Activated CD8-positive, alpha-beta memory T cell treated with anti-CD3 and anti-CD28 coated beads for 1 hour (primary cell): ENCODE measurements around the gene ZBTB16.

Experiments used
- DNase-seq, 2 donors: peaks; one replicate each; pipeline ENCODE4 v3.0.0-alpha.2; 2020; ENCODE audit warnings: low read depth in 1 of 2; ENCODE audit errors: extremely low read depth in 1 of 2

The ZBTB16 gene

DNA sequence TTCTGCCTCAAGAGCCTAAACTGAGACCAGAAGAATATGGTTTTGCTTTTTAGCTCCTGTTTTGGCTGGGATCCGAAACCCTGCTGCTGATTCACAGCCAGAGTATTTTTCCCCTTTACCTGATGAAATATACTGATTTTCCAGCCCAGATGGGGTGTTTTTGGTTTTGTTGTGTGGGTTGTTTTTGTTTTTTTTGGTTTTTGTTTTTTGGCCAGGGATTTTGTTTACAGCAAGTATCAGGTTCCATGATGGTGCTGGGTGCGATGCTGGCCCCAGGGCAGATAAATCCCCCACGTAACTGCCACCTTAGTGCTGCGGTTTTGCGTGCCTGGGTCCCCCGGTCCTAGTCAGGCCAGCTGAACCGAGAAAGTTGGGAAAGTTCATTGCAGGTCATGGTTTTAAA is 103.7 kb downstream of the ZBTB16 start:
- no peak for DNase-seq

DNA sequence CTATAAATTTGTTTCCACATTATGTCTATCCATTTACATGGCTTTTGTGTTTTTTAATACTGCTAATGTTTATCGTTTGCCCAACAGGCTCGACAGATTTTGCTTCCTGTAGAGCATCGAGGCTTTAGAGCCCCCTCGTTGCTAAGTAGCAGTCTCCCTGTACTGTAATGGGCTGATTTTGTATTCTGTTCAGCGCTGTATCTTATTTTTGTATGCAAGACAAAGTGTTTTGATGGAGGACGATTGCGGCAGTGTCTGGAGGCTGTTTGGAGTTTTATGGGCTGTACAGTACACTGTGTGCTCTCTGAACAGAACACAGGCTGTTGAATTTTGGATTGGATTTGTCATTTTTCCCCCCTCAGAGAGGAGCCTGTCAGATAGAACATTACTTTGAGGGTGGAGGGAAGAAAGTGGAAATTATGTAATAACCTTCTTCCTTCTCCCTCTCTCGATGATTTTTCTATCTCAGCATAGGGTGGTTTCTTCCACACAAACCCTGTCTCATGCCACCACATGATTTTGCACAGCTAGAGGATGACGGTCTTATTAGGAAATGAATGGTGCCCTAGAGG is 104.4 kb downstream of the ZBTB16 start:
- DNase-seq: no peak

- DNase-seq: no peak
Observed at GRCh38 chr11:114164546-114164945, 105.0 kb downstream of the ZBTB16 start.

DNA sequence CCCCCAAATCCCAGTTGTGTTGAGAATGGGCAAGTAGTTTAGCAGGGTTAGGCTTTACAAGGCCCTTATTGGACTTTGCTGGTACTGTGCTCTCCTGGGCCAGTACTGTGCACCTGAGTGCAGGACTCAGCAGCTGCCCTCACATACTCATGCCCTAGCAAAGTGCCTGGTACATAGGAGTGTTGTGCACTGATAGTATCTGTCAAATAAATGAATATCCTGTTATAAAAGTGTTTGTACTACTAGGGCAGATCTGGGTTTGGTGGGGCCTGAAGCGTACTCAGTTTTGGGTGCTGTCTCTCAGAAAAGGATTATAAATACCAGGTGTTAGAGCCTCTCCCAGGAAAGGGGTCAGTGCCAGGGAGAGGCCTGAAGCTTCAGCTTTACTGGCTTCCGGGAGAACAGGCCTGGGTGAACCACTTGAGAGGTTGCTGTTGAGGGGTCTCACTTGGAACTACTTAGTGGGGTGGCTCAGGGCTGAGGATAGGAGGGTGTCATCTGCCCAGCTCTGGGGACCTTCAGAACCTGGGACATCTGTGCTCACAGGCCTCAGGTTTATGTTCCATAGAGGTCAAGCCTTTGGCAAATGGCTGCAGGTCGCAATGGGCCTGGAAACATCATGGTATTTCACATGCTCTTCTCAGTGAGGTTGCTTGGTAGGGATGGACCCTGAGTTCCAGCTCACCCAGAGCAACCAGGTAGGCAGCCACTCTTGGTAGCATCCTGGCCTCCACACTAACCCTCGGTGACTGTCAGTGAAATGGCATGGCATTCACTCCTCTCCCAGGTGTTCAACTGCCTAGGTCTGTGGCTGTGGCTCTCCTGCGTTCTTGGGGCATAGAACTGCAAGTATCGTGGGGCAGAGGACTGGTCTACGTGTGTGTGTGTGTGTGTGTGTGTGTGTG is 106.1 kb downstream of the ZBTB16 start:
- DNase-seq: no peak

DNA sequence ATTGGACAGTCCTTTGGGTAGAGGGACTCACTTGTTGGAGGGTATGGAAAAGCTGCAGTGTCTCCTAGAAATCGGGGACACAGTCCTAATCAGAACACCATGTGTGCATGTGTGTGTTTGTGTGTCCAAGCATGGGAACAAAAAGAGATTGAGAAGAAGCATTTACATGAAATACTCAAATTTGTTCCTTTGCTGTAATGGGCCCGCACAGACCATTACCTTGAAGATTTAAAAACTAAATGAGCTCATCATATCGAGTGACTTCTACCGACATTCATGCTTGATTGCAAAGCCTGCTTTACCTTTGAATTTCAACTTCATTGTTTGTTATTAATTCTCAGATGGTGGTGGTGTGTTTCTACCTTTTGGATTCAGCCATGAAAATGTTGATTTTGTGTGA is 106.9 kb downstream of the ZBTB16 start:
- DNase-seq: no peak

GRCh38 chr11:114166897-114167323 is 107.4 kb downstream of the ZBTB16 start:
- DNase-seq: no peak

DNA sequence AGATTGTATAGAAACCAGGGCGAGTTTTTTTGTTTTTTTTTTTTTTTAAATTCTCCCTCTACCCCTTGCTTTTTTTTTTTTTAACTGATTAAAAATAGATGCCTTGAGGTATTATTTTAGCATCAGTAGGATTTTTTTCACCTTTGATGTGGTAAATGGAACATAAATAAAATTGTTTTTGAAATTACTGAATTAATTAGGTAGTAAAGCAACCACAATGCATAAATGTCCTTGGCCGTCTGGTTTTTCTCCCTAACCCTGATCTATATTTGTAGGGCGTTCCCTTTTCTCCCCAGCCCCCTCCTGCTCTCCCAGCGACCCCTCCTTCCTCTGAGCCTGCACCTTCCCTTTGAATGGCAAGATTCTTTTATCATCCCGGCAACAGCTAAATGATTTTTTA is 107.8 kb downstream of the ZBTB16 start:
- DNase-seq: no peak

GRCh38 chr11:114167771-114168448 is 108.4 kb downstream of the ZBTB16 start:
- DNase-seq: no peak

GRCh38 chr11:114168691-114169090 is 109.2 kb downstream of the ZBTB16 start:
- no peak for DNase-seq

DNA sequence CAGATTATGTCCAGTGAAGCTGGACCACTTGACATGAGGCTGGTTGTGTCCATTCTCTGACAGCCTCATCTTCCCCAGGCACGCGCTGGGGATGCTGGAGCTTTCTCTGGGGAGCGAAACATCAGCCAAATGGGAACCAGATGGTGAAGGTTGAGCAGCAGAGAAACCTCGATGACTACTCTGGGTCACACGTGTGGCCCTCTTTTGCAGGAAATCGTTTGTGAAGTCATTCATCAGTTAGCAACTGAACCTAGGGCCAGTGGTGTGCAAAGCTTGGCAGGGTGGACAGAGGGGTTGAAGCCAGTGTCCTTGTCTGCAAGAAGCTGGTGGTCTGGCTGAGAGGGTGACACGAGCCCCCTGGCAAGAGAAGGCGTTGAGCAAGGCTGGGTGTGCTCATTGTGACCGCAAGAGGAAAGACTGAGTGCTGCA is 109.8 kb downstream of the ZBTB16 start:
- no peak for DNase-seq

- DNase-seq: no peak
Observed at GRCh38 chr11:114169821-114170220, 110.3 kb downstream of the ZBTB16 start.

DNA sequence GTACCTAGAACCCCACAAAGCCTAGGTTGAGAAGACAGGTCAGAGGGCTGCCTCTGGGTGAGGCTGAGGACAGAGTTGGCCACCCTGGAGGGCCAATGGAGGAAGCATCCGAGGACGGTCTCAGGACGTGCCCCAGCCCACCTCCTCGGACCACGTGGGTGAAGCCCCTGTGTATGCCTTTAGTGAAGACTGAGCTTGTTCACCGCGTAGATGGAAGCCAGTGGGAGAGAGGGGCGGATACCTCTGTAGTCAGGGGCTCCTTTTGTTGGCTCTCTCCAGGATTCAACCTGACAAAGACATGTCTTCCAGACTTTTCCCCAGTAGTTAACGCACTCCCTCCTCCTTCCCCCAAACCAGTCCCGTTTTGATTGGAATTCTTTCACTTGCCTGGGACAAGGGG is 110.7 kb downstream of the ZBTB16 start:
- no peak for DNase-seq

GRCh38 chr11:114171257-114172054 is 111.9 kb downstream of the ZBTB16 start:
- no peak for DNase-seq

GRCh38 chr11:114172055-114172861 is 112.7 kb downstream of the ZBTB16 start:
- DNase-seq: no peak

DNA sequence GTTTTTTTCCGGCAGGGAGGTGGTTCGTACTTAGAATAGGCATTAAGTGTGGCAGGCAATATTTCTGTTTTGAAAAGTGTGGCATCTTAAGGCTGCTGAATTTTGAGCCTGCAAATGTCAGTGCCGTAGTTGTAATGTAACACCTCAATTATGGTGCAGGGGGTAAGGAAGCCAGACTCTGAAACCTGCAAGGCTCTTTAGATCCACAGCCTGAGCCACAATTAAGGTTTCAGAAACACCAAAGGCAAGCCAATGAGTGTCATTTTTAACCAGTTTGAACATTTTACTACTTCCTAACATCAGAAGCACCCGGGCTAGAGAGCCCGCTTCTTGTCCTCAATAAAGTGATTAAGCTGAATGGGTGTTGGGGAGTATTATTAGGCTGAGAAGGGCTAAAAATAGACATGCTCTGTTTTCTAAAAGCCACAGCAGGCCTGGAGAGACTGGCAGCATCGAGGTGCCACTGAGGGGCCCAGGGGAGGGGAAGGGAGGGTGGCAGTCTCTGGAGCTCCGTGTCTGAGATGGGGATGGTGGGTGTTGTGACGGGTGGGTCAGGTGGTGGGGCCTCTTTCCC is 113.4 kb downstream of the ZBTB16 start:
- DNase-seq: no peak

- DNase-seq: no peak
Observed at GRCh38 chr11:114173843-114174242, 114.3 kb downstream of the ZBTB16 start.

GRCh38 chr11:114174712-114175495 is 115.4 kb downstream of the ZBTB16 start:
- DNase-seq: no peak

GRCh38 chr11:114175706-114176105 is 116.2 kb downstream of the ZBTB16 start:
- DNase-seq: no peak

DNA sequence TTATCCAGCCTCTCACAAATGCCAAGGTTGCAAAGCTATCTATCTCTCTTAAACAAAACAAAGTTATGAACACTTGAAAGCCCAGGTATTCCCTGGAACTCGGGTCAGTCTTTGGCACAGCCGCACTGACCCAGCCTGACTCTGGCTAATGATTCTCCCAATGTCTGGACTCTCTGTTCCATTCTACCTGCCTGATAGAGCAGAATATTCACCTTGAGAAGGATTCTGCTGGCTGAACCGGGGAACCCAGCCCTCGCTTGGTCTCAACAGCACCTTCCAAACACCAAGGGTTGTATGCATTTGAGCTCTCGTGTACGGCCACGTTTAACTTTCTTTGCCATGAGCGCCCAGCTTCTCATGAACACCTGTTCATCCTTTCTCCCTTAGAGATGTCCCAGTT is 116.8 kb downstream of the ZBTB16 start:
- DNase-seq: no peak
